HepG2 (cell line): Measurements from ENCODE around the gene ESYT1. TPM values are rescaled to one million over a fixed set of nuclear protein-coding genes. Genes with fewer than 3 reads are reported as not detected.

Experiments used
- DNMT3B ChIP-seq: conservative IDR thresholded peaks from 2 replicates; pipeline ENCODE4 v1.6.1; 2016; ENCODE audit warnings: missing biosample characterization, control low read depth
- HDAC6 ChIP-seq: fragments of 200-600 bp; sonication (generic); IDR thresholded peaks from 2 replicates; pipeline ENCODE4 v1.7.0; 2017; ENCODE audit warnings: mild to moderate bottlenecking, antibody characterized with exemption, low read length, low read depth
- KLF6 ChIP-seq: IDR thresholded peaks from 2 replicates; pipeline ENCODE4 v1.8.0; 2016; ENCODE audit warnings: missing biosample characterization, missing genetic modification reagents
- PAWR ChIP-seq: sonication (generic); formaldehyde crosslinking; IDR thresholded peaks from 2 replicates; pipeline ENCODE4 v1.4.0; 2020; ENCODE audit warnings: missing genetic modification reagents, mild to moderate bottlenecking, borderline replicate concordance
- SALL1 ChIP-seq: sonication (generic); formaldehyde crosslinking; IDR thresholded peaks from 2 replicates; pipeline ENCODE4 v1.8.0; 2022; ENCODE audit warnings: mild to moderate bottlenecking, missing genetic modification reagents
- SRY ChIP-seq: sonication (generic); formaldehyde crosslinking; IDR thresholded peaks from 2 replicates; pipeline ENCODE4 v1.8.0; 2022; ENCODE audit warnings: mild to moderate bottlenecking, missing genetic modification reagents
- STAT5B ChIP-seq: sonication (generic); formaldehyde crosslinking; IDR thresholded peaks from 2 replicates; pipeline ENCODE4 v1.4.0; 2020; ENCODE audit warnings: missing genetic modification reagents
- TCF12 ChIP-seq, 2 experiments: fragments of 450-650 bp in 1 of 2; sonication (generic) in 1 of 2; formaldehyde crosslinking in 1 of 2; IDR thresholded peaks; 2 replicates each; pipeline versions ENCODE4 v1.6.1 to v1.8.0; 2017 to 2022; ENCODE audit warnings: antibody characterized with exemption in 1 of 2, mild to moderate bottlenecking in 1 of 2, missing genetic modification reagents in 1 of 2, moderate library complexity in 1 of 2
- THAP11 ChIP-seq: IDR thresholded peaks from 2 replicates; pipeline ENCODE4 v1.6.1; 2016; ENCODE audit warnings: missing biosample characterization, missing genetic modification reagents
- ZFP90 ChIP-seq: sonication (generic); formaldehyde crosslinking; IDR thresholded peaks from 2 replicates; pipeline ENCODE4 v1.8.0; 2022; ENCODE audit warnings: missing genetic modification reagents, mild to moderate bottlenecking, inconsistent platforms, borderline replicate concordance
- ZMYM2 ChIP-seq: sonication (generic); formaldehyde crosslinking; IDR thresholded peaks from 2 replicates; pipeline ENCODE4 v1.8.0; 2022; ENCODE audit warnings: mild to moderate bottlenecking, missing genetic modification reagents
- ZNF337 ChIP-seq: sonication (generic); formaldehyde crosslinking; IDR thresholded peaks from 2 replicates; pipeline ENCODE4 v1.5.1; 2020; ENCODE audit warnings: missing genetic modification reagents, low read depth, mild to moderate bottlenecking, borderline replicate concordance
- ZNF607 ChIP-seq: sonication (generic); formaldehyde crosslinking; IDR thresholded peaks from 2 replicates; pipeline ENCODE4 v1.5.1; 2020; ENCODE audit warnings: missing genetic modification reagents, mild to moderate bottlenecking, borderline replicate concordance
- ZNF879 ChIP-seq: sonication (generic); formaldehyde crosslinking; IDR thresholded peaks from 2 replicates; pipeline ENCODE4 v1.8.1; 2023; ENCODE audit warnings: missing genetic modification reagents
- polyA plus RNA-seq, 8 experiments: library from polyadenylated mRNA; depleted of rRNA in 3 of 8; stranded (reverse) in 7 of 8; unstranded in 1 of 8; fragments of >200 nt; fragmentation: Illumina TruSeq in 4 of 8; extraction: Trizol in 4 of 8; gene quantifications; 2 replicates each; pipeline versions ENCODE4 v1.2.1 to v1.2.3, GENCODE V29; 2011 to 2016; ENCODE audit warnings: low read depth in 4 of 8, missing spikeins in 1 of 8, mixed read lengths in 1 of 8; ENCODE audit not compliant: insufficient read depth in 1 of 8
- total RNA-seq, 5 experiments: library from RNA; depleted of rRNA; stranded (reverse); fragments of >200 nt; fragmentation: Illumina TruSeq; extraction: Trizol; gene quantifications; 2 replicates each; pipeline ENCODE4 v1.2.3, GENCODE V29; 2016; ENCODE audit warnings: low read depth in 1 of 5
- TF ChIP-seq, protein P1 (sequence below): sonication (generic); formaldehyde crosslinking; conservative IDR thresholded peaks from 2 replicates; pipeline ENCODE4 v1.8.0; 2022; ENCODE audit warnings: missing genetic modification reagents
- TF ChIP-seq, protein P2 (sequence below): sonication (generic); formaldehyde crosslinking; conservative IDR thresholded peaks from 2 replicates; pipeline ENCODE4 v1.8.0; 2022; ENCODE audit warnings: mild to moderate bottlenecking, moderate library complexity, missing genetic modification reagents
- TF ChIP-seq, protein P3 (sequence below): sonication (generic); formaldehyde crosslinking; IDR thresholded peaks from 2 replicates; pipeline ENCODE4 v1.5.0; 2020; ENCODE audit warnings: missing genetic modification reagents
- TF ChIP-seq, protein P4 (sequence below): sonication (generic); formaldehyde crosslinking; IDR thresholded peaks from 2 replicates; pipeline ENCODE4 v1.5.0; 2020; ENCODE audit warnings: mild to moderate bottlenecking, missing genetic modification reagents
- TF ChIP-seq, protein P5 (sequence below): sonication (generic); formaldehyde crosslinking; IDR thresholded peaks from 2 replicates; pipeline ENCODE4 v1.9.0; 2021; ENCODE audit warnings: missing genetic modification reagents, mild to moderate bottlenecking, borderline replicate concordance

ESYT1 gene
- total and polyA plus RNA-seq, 2 of the 13 experiments (the other 11 are each of a cell fraction or from before 2014, with no cell fraction given): 66.9 to 71.0 TPM

DNA sequence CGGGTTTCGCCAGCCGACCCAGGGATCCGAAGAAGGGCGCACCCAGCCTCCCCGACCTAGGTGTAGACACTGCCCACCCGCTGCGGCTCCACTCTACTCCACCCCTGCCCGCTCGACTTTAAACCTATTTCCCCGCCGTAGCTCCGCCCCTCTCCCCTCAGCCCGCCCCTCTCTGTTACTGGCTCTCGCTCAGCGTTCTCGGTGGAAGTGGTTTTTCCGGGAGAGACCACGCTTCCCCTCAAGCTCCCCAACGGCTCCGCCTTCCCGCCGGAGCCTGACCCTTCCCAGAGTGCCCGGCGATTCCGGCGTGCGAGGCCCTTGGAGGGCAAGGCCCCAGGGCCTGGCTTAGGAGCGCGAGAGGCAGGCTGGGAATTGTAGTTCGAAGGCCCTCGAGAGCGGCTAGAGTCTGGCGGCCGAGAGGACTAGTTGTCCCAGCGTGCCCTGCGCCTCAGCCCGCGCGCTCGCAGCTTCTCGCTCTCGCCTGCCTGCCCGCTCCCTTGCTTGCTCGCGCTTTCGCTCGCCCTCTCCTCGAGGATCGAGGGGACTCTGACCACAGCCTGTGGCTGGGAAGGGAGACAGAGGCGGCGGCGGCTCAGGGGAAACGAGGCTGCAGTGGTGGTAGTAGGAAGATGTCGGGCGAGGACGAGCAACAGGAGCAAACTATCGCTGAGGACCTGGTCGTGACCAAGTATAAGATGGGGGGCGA is 23.8 kb upstream of the ESYT1 start, which contains the start of gene PA2G4 (continued):
- TF ChIP-seq, protein P1, sequence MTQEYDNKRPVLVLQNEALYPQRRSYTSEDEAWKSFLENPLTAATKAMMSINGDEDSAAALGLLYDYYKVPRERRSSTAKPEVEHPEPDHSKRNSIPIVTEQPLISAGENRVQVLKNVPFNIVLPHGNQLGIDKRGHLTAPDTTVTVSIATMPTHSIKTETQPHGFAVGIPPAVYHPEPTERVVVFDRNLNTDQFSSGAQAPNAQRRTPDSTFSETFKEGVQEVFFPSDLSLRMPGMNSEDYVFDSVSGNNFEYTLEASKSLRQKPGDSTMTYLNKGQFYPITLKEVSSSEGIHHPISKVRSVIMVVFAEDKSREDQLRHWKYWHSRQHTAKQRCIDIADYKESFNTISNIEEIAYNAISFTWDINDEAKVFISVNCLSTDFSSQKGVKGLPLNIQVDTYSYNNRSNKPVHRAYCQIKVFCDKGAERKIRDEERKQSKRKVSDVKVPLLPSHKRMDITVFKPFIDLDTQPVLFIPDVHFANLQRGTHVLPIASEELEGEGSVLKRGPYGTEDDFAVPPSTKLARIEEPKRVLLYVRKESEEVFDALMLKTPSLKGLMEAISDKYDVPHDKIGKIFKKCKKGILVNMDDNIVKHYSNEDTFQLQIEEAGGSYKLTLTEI: peak; percentile 12; the same call in 1 of the 2 replicates
- TF ChIP-seq STAT5B (CRISPR knock-in tag): 0 out of 2 replicates have a peak, but pooled peaks have one; percentile 28
- TF ChIP-seq TCF12 (IDR thresholded peaks at IDR 0.05): no peak
- no peak for TF ChIP-seq TCF12 (CRISPR knock-in tag; IDR thresholded peaks at IDR 0.05)
- TF ChIP-seq SALL1 (CRISPR knock-in tag): peak; percentile 93; the same call in 1 of the 2 replicates
- TF ChIP-seq SRY (CRISPR knock-in tag): peak; percentile 69
- no peak for TF ChIP-seq ZNF879 (CRISPR knock-in tag)
- no peak; the same call in 1 of the 2 replicates for TF ChIP-seq PAWR (CRISPR knock-in tag)
- TF ChIP-seq, protein P2, sequence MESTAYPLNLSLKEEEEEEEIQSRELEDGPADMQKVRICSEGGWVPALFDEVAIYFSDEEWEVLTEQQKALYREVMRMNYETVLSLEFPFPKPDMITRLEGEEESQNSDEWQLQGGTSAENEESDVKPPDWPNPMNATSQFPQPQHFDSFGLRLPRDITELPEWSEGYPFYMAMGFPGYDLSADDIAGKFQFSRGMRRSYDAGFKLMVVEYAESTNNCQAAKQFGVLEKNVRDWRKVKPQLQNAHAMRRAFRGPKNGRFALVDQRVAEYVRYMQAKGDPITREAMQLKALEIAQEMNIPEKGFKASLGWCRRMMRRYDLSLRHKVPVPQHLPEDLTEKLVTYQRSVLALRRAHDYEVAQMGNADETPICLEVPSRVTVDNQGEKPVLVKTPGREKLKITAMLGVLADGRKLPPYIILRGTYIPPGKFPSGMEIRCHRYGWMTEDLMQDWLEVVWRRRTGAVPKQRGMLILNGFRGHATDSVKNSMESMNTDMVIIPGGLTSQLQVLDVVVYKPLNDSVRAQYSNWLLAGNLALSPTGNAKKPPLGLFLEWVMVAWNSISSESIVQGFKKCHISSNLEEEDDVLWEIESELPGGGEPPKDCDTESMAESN (CRISPR knock-in tag): peak; percentile 94
- TF ChIP-seq DNMT3B (CRISPR knock-in tag): no peak
- peak; percentile 60 for TF ChIP-seq ZNF607
- TF ChIP-seq, protein P3, sequence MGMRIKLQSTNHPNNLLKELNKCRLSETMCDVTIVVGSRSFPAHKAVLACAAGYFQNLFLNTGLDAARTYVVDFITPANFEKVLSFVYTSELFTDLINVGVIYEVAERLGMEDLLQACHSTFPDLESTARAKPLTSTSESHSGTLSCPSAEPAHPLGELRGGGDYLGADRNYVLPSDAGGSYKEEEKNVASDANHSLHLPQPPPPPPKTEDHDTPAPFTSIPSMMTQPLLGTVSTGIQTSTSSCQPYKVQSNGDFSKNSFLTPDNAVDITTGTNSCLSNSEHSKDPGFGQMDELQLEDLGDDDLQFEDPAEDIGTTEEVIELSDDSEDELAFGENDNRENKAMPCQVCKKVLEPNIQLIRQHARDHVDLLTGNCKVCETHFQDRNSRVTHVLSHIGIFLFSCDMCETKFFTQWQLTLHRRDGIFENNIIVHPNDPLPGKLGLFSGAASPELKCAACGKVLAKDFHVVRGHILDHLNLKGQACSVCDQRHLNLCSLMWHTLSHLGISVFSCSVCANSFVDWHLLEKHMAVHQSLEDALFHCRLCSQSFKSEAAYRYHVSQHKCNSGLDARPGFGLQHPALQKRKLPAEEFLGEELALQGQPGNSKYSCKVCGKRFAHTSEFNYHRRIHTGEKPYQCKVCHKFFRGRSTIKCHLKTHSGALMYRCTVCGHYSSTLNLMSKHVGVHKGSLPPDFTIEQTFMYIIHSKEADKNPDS (CRISPR knock-in tag): peak; percentile 86; the same call in 1 of the 2 replicates
- TF ChIP-seq, protein P4, sequence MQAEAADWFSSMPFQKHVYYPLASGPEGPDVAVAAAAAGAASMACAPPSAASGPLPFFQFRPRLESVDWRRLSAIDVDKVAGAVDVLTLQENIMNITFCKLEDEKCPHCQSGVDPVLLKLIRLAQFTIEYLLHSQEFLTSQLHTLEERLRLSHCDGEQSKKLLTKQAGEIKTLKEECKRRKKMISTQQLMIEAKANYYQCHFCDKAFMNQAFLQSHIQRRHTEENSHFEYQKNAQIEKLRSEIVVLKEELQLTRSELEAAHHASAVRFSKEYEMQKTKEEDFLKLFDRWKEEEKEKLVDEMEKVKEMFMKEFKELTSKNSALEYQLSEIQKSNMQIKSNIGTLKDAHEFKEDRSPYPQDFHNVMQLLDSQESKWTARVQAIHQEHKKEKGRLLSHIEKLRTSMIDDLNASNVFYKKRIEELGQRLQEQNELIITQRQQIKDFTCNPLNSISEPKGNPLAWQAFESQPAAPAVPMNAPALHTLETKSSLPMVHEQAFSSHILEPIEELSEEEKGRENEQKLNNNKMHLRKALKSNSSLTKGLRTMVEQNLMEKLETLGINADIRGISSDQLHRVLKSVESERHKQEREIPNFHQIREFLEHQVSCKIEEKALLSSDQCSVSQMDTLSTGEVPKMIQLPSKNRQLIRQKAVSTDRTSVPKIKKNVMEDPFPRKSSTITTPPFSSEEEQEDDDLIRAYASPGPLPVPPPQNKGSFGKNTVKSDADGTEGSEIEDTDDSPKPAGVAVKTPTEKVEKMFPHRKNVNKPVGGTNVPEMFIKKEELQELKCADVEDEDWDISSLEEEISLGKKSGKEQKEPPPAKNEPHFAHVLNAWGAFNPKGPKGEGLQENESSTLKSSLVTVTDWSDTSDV: peak; percentile 88; the same call in 1 of the 2 replicates
- TF ChIP-seq KLF6: peak; percentile 94; the same call in 1 of the 2 replicates
- TF ChIP-seq, protein P5, sequence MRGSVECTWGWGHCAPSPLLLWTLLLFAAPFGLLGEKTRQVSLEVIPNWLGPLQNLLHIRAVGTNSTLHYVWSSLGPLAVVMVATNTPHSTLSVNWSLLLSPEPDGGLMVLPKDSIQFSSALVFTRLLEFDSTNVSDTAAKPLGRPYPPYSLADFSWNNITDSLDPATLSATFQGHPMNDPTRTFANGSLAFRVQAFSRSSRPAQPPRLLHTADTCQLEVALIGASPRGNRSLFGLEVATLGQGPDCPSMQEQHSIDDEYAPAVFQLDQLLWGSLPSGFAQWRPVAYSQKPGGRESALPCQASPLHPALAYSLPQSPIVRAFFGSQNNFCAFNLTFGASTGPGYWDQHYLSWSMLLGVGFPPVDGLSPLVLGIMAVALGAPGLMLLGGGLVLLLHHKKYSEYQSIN (CRISPR knock-in tag): no peak
- TF ChIP-seq ZNF337 (CRISPR knock-in tag): no peak; the same call in 1 of the 2 replicates
- no peak for TF ChIP-seq HDAC6
- no peak for TF ChIP-seq ZMYM2 (CRISPR knock-in tag)
- TF ChIP-seq THAP11 (CRISPR knock-in tag): peak; percentile 99
- peak; percentile 90; the same call in 1 of the 2 replicates for TF ChIP-seq ZFP90
